Medulla oblongata (tissue), 1 donor: ENCODE results near the gene CFAP126.
"Not testable (repeated sequence)": the region's sequence is repeated elsewhere in the genome, so short reads cannot be mapped to it uniquely, and the experiment has no call there.

Source experiments
- DNase-seq: peaks from one replicate; pipeline ENCODE4 v3.0.0-alpha.2; 2015; ENCODE audit errors: extremely low spot score

Gene CFAP126

GRCh38 chr1:161367684-161368400 is at the start of gene CFAP126:
Gene CFAP126, minus strand, starts transcription at chr1:161367876. Its CDS starts 8 bp downstream, at chr1:161367868.
- DNase-seq: peak; percentile 90

GRCh38 chr1:161413050-161413449 is 45.4 kb upstream of the CFAP126 start:
- not testable (repeated sequence) for DNase-seq

GRCh38 chr1:161410636-161410970 is 42.9 kb upstream of the CFAP126 start:
- DNase-seq: not testable (repeated sequence)

- not testable (repeated sequence) for DNase-seq
These were observed 42.4 kb upstream of the CFAP126 start for GRCh38 chr1:161409848-161410635.

- no peak for DNase-seq
These were observed 40.9 kb upstream of the CFAP126 start for GRCh38 chr1:161408429-161409052.

- no peak for DNase-seq
These were observed 39.8 kb upstream of the CFAP126 start for GRCh38 chr1:161407451-161407985.

- DNase-seq: not testable (repeated sequence)
These were observed 38.9 kb upstream of the CFAP126 start for GRCh38 chr1:161406551-161406950.

GRCh38 chr1:161404051-161404597 is 36.4 kb upstream of the CFAP126 start:
- DNase-seq: no peak

- DNase-seq: no peak
These were observed 34.8 kb upstream of the CFAP126 start for GRCh38 chr1:161402446-161402845.

GRCh38 chr1:161399257-161399998 is 31.8 kb upstream of the CFAP126 start:
- DNase-seq: peak; percentile 96

GRCh38 chr1:161398900-161399256 is 31.2 kb upstream of the CFAP126 start:
- no peak for DNase-seq

- not testable (repeated sequence) for DNase-seq
These were observed 29.4 kb upstream of the CFAP126 start for GRCh38 chr1:161397038-161397437.

GRCh38 chr1:161393151-161393550 is 25.5 kb upstream of the CFAP126 start:
- DNase-seq: no peak

- DNase-seq: no peak
These were observed 23.9 kb upstream of the CFAP126 start for GRCh38 chr1:161391611-161392010.

GRCh38 chr1:161391136-161391535 is 23.5 kb upstream of the CFAP126 start:
- DNase-seq: not testable (repeated sequence)

GRCh38 chr1:161390559-161390858 is 22.8 kb upstream of the CFAP126 start:
- no peak for DNase-seq

- DNase-seq: peak; percentile 98
These were observed 22.2 kb upstream of the CFAP126 start for GRCh38 chr1:161389691-161390558.

- DNase-seq: not testable (repeated sequence)
These were observed 21.5 kb upstream of the CFAP126 start for GRCh38 chr1:161389158-161389557.

- DNase-seq: no peak
These were observed 21.0 kb upstream of the CFAP126 start for GRCh38 chr1:161388639-161389038.

- peak; percentile 82 for DNase-seq
These were observed 14.7 kb upstream of the CFAP126 start for GRCh38 chr1:161382214-161383019.
